RPMI7951 (cell line): ENCODE results near the gene FKBP7. TPM values are rescaled to one million over a fixed set of nuclear protein-coding genes. Genes with fewer than 3 reads are reported as not detected.

Source experiments
- total RNA-seq: library from RNA; depleted of rRNA; stranded (reverse); fragments of >200 nt; shearing (Covaris generic); gene quantifications from 2 replicates; pipeline ENCODE4 v1.2.3, GENCODE V29; 2014; rRNA removed

The FKBP7 gene
- total RNA-seq, 1 experiment from 2014 or later: 60.6 TPM

Other genes starting within 250 kb of the FKBP7 start
- gene PRKRA, start 27.4 kb downstream of the FKBP7 start, total RNA-seq: 82.5 and 96.2 TPM in 2 replicates
- 0.59 TPM in 1 of 2 replicates, not detected in the other for gene PJVK, start 27.2 kb downstream of the FKBP7 start, total RNA-seq
- 6.5 and 6.8 TPM in 2 replicates for gene PLEKHA3, start 1.9 kb upstream of the FKBP7 start, total RNA-seq